WTC11 (cell line): Measurements from ENCODE around the gene FREM2. TPM values are rescaled to one million over a fixed set of nuclear protein-coding genes. Genes with fewer than 3 reads are reported as not detected.

ENCODE experiments used
- ATAC-seq: fragments of 200-7000 bp; cut with Tn5 transposase; 2 replicates; pipeline ENCODE4 v1.10.0; 2021; ENCODE audit warnings: mild to moderate bottlenecking, moderate library complexity
- CTCF ChIA-PET: fragments of 300-600 bp; sonication (Branson Sonifier 250); formaldehyde crosslinking; loops from one replicate; lab custom pipeline; 2021; ENCODE audit warnings: antibody characterized with exemption; lab: Charles Lee
- POLR2A ChIA-PET: fragments of 350-600 bp; sonication (Branson Sonifier 250); formaldehyde crosslinking; loops from one replicate; lab custom pipeline; 2021; ENCODE audit warnings: antibody characterized with exemption; lab: Charles Lee
- DNase-seq: peaks from one replicate; pipeline ENCODE4 v3.0.0; 2021; ENCODE audit warnings: low spot score
- H3K27ac Mint-ChIP-seq: 2 replicates; pipeline ENCODE4 v1.8.0; 2021; ENCODE audit warnings: mixed read lengths
- H3K27me3 Mint-ChIP-seq: 2 replicates; pipeline ENCODE4 v1.8.0; 2021; ENCODE audit warnings: low read depth, mild to moderate bottlenecking, moderate library complexity, mixed read lengths
- H3K36me3 Mint-ChIP-seq: 2 replicates; pipeline ENCODE4 v1.8.0; 2021; ENCODE audit warnings: mixed read lengths
- H3K4me1 Mint-ChIP-seq: 2 replicates; pipeline ENCODE4 v1.8.0; 2022; ENCODE audit warnings: mixed read lengths
- H3K4me3 Mint-ChIP-seq: 2 replicates; pipeline ENCODE4 v1.8.0; 2021; ENCODE audit warnings: mild to moderate bottlenecking, moderate library complexity, mixed read lengths
- H3K9me3 Mint-ChIP-seq: 2 replicates; pipeline ENCODE4 v1.8.0; 2021; ENCODE audit warnings: mixed read lengths
- AR ChIP-seq: fragments of 250-450 bp; sonication (Bioruptor Pico); IDR thresholded peaks from 2 replicates; pipeline ENCODE4 v1.9.0; 2021; ENCODE audit warnings: mild to moderate bottlenecking
- CBFB ChIP-seq: sonication (generic); formaldehyde crosslinking; IDR thresholded peaks from 2 replicates; pipeline ENCODE4 v1.8.1; 2022; ENCODE audit warnings: mild to moderate bottlenecking, low read depth, missing genetic modification reagents
- CREM ChIP-seq: sonication (generic); formaldehyde crosslinking; IDR thresholded peaks from 2 replicates; pipeline ENCODE4 v1.8.1; 2022; ENCODE audit warnings: mild to moderate bottlenecking, missing genetic modification reagents, moderate library complexity
- ERG ChIP-seq: fragments of 250-450 bp; sonication (Bioruptor Pico); IDR thresholded peaks from 2 replicates; pipeline ENCODE4 v1.8.0; 2021; ENCODE audit warnings: mild to moderate bottlenecking
- ETV6 ChIP-seq: sonication (generic); formaldehyde crosslinking; IDR thresholded peaks from 2 replicates; pipeline ENCODE4 v1.8.1; 2022; ENCODE audit warnings: mild to moderate bottlenecking, missing genetic modification reagents
- FOXK1 ChIP-seq: sonication (generic); formaldehyde crosslinking; IDR thresholded peaks from 2 replicates; pipeline ENCODE4 v1.8.0; 2022; ENCODE audit warnings: mild to moderate bottlenecking, moderate library complexity, missing genetic modification reagents
- GABPB1 ChIP-seq: sonication (generic); formaldehyde crosslinking; IDR thresholded peaks from 2 replicates; pipeline ENCODE4 v1.8.1; 2023; ENCODE audit warnings: mild to moderate bottlenecking, missing genetic modification reagents
- MAX ChIP-seq: sonication (generic); formaldehyde crosslinking; IDR thresholded peaks from 2 replicates; pipeline ENCODE4 v1.8.0; 2022; ENCODE audit warnings: mild to moderate bottlenecking, missing genetic modification reagents
- SMAD4 ChIP-seq: sonication (generic); formaldehyde crosslinking; IDR thresholded peaks from 2 replicates; pipeline ENCODE4 v1.8.0; 2022; ENCODE audit warnings: mild to moderate bottlenecking, missing genetic modification reagents
- ZNF121 ChIP-seq: sonication (generic); formaldehyde crosslinking; IDR thresholded peaks from 2 replicates; pipeline ENCODE4 v1.8.0; 2023; ENCODE audit warnings: missing genetic modification reagents
- ZNF425 ChIP-seq: fragments of 250-450 bp; sonication (Bioruptor Pico); conservative IDR thresholded peaks from 2 replicates; pipeline ENCODE4 v1.9.0; 2021; ENCODE audit warnings: mild to moderate bottlenecking
- ZNF671 ChIP-seq: fragments of 250-450 bp; sonication (Bioruptor Pico); IDR thresholded peaks from 2 replicates; pipeline ENCODE4 v1.8.0; 2021; ENCODE audit warnings: mild to moderate bottlenecking
- total RNA-seq: library from RNA; stranded (reverse); gene quantifications from 3 replicates; pipeline ENCODE4 v1.2.3, GENCODE V29; 2021
- TF ChIP-seq, protein P1 (sequence below): fragments of 250-450 bp; sonication (Bioruptor Pico); IDR thresholded peaks from 2 replicates; pipeline ENCODE4 v2.1.2; 2022; ENCODE audit warnings: mild to moderate bottlenecking, moderate library complexity
- TF ChIP-seq, protein P2 (sequence below): sonication (generic); formaldehyde crosslinking; conservative IDR thresholded peaks from 2 replicates; pipeline ENCODE4 v1.8.1; 2022; ENCODE audit warnings: mild to moderate bottlenecking, missing genetic modification reagents
- TF ChIP-seq, protein P3 (sequence below): sonication (generic); formaldehyde crosslinking; IDR thresholded peaks from 2 replicates; pipeline ENCODE4 v1.8.0; 2023; ENCODE audit warnings: missing genetic modification reagents, mild to moderate bottlenecking, borderline replicate concordance
- TF ChIP-seq, protein P4 (sequence below): sonication (generic); formaldehyde crosslinking; IDR thresholded peaks from 2 replicates; pipeline ENCODE4 v1.8.1; 2022; ENCODE audit warnings: low read depth, mild to moderate bottlenecking, moderate library complexity, missing genetic modification reagents, borderline replicate concordance

Gene FREM2
- total RNA-seq, 1 experiment from 2014 or later, result 23.7 TPM

DNA sequence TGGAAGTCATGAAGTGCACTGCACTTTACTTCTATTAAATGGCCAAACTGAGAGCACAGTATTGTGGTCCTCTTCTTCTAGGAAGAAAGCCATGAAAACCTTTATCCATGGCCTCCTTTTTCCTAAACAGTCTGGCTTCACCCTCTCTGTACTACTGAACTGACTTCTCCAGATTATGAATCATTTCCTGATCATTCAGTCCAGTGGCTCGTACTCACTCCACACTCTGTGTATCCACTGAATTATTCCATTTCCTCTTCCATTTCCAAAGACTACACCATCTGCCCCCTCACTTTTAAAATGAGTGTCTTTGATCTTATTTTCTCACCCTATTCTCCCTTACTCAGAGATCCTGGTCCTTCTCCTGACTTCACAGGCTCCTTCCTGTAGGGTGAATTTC is 29.7 kb upstream of the FREM2 start (continued):
- no peak for TF ChIP-seq FOXK1 (CRISPR knock-in tag)
- TF ChIP-seq, protein P1, sequence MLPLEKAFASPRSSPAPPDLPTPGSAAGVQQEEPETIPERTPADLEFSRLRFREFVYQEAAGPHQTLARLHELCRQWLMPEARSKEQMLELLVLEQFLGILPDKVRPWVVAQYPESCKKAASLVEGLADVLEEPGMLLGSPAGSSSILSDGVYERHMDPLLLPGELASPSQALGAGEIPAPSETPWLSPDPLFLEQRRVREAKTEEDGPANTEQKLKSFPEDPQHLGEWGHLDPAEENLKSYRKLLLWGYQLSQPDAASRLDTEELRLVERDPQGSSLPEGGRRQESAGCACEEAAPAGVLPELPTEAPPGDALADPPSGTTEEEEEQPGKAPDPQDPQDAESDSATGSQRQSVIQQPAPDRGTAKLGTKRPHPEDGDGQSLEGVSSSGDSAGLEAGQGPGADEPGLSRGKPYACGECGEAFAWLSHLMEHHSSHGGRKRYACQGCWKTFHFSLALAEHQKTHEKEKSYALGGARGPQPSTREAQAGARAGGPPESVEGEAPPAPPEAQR (CRISPR knock-in tag), result no peak
- TF ChIP-seq AR, result no peak

- CTCF ChIA-PET, result no interaction called here
- POLR2A ChIA-PET, result no interaction called here
- H3K4me1 Mint-ChIP-seq, result no peaks in the 10 kb centered on the region
- H3K4me3 Mint-ChIP-seq, result no peak overlapping the region
- H3K27ac Mint-ChIP-seq, result no peak overlapping the region
- no peak for DNase-seq
- no peaks in the 10 kb centered on the region for H3K27me3 Mint-ChIP-seq
- TF ChIP-seq CREM (CRISPR knock-in tag), result no peak
- TF ChIP-seq ZNF671 (CRISPR knock-in tag), result no peak
- TF ChIP-seq, protein P2, sequence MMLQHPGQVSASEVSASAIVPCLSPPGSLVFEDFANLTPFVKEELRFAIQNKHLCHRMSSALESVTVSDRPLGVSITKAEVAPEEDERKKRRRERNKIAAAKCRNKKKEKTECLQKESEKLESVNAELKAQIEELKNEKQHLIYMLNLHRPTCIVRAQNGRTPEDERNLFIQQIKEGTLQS (CRISPR knock-in tag), result no peak
- TF ChIP-seq, protein P3, sequence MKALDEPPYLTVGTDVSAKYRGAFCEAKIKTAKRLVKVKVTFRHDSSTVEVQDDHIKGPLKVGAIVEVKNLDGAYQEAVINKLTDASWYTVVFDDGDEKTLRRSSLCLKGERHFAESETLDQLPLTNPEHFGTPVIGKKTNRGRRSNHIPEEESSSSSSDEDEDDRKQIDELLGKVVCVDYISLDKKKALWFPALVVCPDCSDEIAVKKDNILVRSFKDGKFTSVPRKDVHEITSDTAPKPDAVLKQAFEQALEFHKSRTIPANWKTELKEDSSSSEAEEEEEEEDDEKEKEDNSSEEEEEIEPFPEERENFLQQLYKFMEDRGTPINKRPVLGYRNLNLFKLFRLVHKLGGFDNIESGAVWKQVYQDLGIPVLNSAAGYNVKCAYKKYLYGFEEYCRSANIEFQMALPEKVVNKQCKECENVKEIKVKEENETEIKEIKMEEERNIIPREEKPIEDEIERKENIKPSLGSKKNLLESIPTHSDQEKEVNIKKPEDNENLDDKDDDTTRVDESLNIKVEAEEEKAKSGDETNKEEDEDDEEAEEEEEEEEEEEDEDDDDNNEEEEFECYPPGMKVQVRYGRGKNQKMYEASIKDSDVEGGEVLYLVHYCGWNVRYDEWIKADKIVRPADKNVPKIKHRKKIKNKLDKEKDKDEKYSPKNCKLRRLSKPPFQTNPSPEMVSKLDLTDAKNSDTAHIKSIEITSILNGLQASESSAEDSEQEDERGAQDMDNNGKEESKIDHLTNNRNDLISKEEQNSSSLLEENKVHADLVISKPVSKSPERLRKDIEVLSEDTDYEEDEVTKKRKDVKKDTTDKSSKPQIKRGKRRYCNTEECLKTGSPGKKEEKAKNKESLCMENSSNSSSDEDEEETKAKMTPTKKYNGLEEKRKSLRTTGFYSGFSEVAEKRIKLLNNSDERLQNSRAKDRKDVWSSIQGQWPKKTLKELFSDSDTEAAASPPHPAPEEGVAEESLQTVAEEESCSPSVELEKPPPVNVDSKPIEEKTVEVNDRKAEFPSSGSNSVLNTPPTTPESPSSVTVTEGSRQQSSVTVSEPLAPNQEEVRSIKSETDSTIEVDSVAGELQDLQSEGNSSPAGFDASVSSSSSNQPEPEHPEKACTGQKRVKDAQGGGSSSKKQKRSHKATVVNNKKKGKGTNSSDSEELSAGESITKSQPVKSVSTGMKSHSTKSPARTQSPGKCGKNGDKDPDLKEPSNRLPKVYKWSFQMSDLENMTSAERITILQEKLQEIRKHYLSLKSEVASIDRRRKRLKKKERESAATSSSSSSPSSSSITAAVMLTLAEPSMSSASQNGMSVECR (CRISPR knock-in tag), result no peak
- no peak for TF ChIP-seq CBFB (CRISPR knock-in tag)
- TF ChIP-seq, all 79 proteins: peak for 0
- ATAC-seq, result no peak
- H3K36me3 Mint-ChIP-seq, result no peaks in the 10 kb centered on the region
- no peaks in the 10 kb centered on the region for H3K9me3 Mint-ChIP-seq
Measured at GRCh38 chr13:38658906-38659305, 28.0 kb upstream of the FREM2 start.

- Mint-ChIP-seq H3K4me1 (no peaks in the 10 kb centered on the region), H3K9me3 (no peaks in the 10 kb centered on the region), H3K36me3 (no peaks in the 10 kb centered on the region), H3K4me3 (no peak overlapping the region), H3K27ac (no peak overlapping the region), H3K27me3 (no peaks in the 10 kb centered on the region)
- ChIA-PET POLR2A (no interaction called here), CTCF (no interaction called here)
- ATAC-seq (no peak), DNase-seq (no peak)
- TF ChIP-seq ZNF121 (CRISPR knock-in tag) (no peak), ETV6 (CRISPR knock-in tag) (no peak), GABPB1 (no peak), ERG (CRISPR knock-in tag) (no peak), MAX (CRISPR knock-in tag) (no peak), SMAD4 (CRISPR knock-in tag) (no peak), ZNF425 (CRISPR knock-in tag) (no peak)
- TF ChIP-seq, protein P4, sequence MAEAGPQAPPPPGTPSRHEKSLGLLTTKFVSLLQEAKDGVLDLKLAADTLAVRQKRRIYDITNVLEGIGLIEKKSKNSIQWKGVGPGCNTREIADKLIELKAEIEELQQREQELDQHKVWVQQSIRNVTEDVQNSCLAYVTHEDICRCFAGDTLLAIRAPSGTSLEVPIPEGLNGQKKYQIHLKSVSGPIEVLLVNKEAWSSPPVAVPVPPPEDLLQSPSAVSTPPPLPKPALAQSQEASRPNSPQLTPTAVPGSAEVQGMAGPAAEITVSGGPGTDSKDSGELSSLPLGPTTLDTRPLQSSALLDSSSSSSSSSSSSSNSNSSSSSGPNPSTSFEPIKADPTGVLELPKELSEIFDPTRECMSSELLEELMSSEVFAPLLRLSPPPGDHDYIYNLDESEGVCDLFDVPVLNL (CRISPR knock-in tag), result no peak
Measured at GRCh38 chr13:38661010-38661675, 25.7 kb upstream of the FREM2 start.
